HepG2 (cell line): ENCODE data around the gene CDYL. TPM values are rescaled to one million over a fixed set of nuclear protein-coding genes. Genes with fewer than 3 reads are reported as not detected.

Source experiments
- ATF7-NPFF ChIP-seq: sonication (generic); formaldehyde crosslinking; IDR thresholded peaks from 2 replicates; pipeline ENCODE4 v1.8.1; 2023; ENCODE audit warnings: mild to moderate bottlenecking, low read depth, missing genetic modification reagents, moderate library complexity
- CBX1 ChIP-seq: IDR thresholded peaks from one replicate; pipeline ENCODE4 v1.6.1; 2016; ENCODE audit warnings: antibody characterized with exemption, low read depth
- CENPBD1 ChIP-seq: sonication (generic); formaldehyde crosslinking; IDR thresholded peaks from 2 replicates; pipeline ENCODE4 v1.8.0; 2022; ENCODE audit warnings: missing genetic modification reagents, low read depth, mild to moderate bottlenecking, borderline replicate concordance
- GABPB1 ChIP-seq: IDR thresholded peaks from 2 replicates; pipeline ENCODE4 v1.6.1; 2016; ENCODE audit warnings: mild to moderate bottlenecking, missing genetic modification reagents, moderate library complexity, missing compliant biosample characterization
- HIC2 ChIP-seq: sonication (generic); formaldehyde crosslinking; IDR thresholded peaks from 2 replicates; pipeline ENCODE4 v1.9.0; 2022; ENCODE audit warnings: low read depth, missing genetic modification reagents
- HNF4A ChIP-seq: sonication (generic); formaldehyde crosslinking; IDR thresholded peaks from 2 replicates; pipeline ENCODE4 v1.4.0; 2020; ENCODE audit warnings: missing genetic modification reagents
- MLXIP ChIP-seq: sonication (generic); formaldehyde crosslinking; IDR thresholded peaks from 2 replicates; pipeline ENCODE4 v1.9.0; 2021; ENCODE audit warnings: missing genetic modification reagents, borderline replicate concordance
- NFIB ChIP-seq: sonication (generic); formaldehyde crosslinking; IDR thresholded peaks from 2 replicates; pipeline ENCODE4 v1.9.0; 2021; ENCODE audit warnings: missing genetic modification reagents, mild to moderate bottlenecking, borderline replicate concordance
- NPAS2 ChIP-seq: sonication (generic); formaldehyde crosslinking; IDR thresholded peaks from 2 replicates; pipeline ENCODE4 v1.8.0; 2022; ENCODE audit warnings: mild to moderate bottlenecking, missing genetic modification reagents, borderline replicate concordance
- NR3C1 ChIP-seq: sonication (generic); formaldehyde crosslinking; IDR thresholded peaks from 2 replicates; pipeline ENCODE4 v1.4.0; 2020; ENCODE audit warnings: missing genetic modification reagents
- POGZ ChIP-seq: sonication (generic); formaldehyde crosslinking; IDR thresholded peaks from 2 replicates; pipeline ENCODE4 v1.4.0; 2020; ENCODE audit warnings: mild to moderate bottlenecking, missing genetic modification reagents
- PPARG ChIP-seq: conservative IDR thresholded peaks from 2 replicates; pipeline ENCODE4 v1.6.1; 2016; ENCODE audit warnings: missing biosample characterization, missing genetic modification reagents
- RBM22 ChIP-seq: fragments of 200-400 bp; formaldehyde crosslinking; optimal IDR thresholded peaks from 2 replicates; pipeline ENCODE3; 2017; ENCODE audit warnings: mild to moderate bottlenecking, low read length, moderate library complexity
- SRY ChIP-seq: sonication (generic); formaldehyde crosslinking; IDR thresholded peaks from 2 replicates; pipeline ENCODE4 v1.8.0; 2022; ENCODE audit warnings: mild to moderate bottlenecking, missing genetic modification reagents
- TSC22D2 ChIP-seq: sonication (generic); formaldehyde crosslinking; IDR thresholded peaks from 2 replicates; pipeline ENCODE4 v1.5.1; 2020; ENCODE audit warnings: missing genetic modification reagents, mild to moderate bottlenecking, borderline replicate concordance
- XRCC5 ChIP-seq: fragments of 200-400 bp; formaldehyde crosslinking; optimal IDR thresholded peaks from 2 replicates; pipeline ENCODE3; 2017; ENCODE audit warnings: mild to moderate bottlenecking, low read length
- ZBTB33 ChIP-seq: sonication (generic); formaldehyde crosslinking; IDR thresholded peaks from 2 replicates; pipeline ENCODE4 v1.4.0; 2020; ENCODE audit warnings: missing genetic modification reagents
- ZMYM2 ChIP-seq: sonication (generic); formaldehyde crosslinking; IDR thresholded peaks from 2 replicates; pipeline ENCODE4 v1.8.0; 2022; ENCODE audit warnings: mild to moderate bottlenecking, missing genetic modification reagents
- ZNF282 ChIP-seq: fragments of 450-650 bp; IDR thresholded peaks from 2 replicates; pipeline ENCODE4 v1.6.1; 2018; ENCODE audit not compliant: partially characterized antibody
- ZNF563 ChIP-seq: sonication (generic); formaldehyde crosslinking; IDR thresholded peaks from 2 replicates; pipeline ENCODE4 v1.8.0; 2022; ENCODE audit warnings: mild to moderate bottlenecking, moderate library complexity, missing genetic modification reagents
- ZNF616 ChIP-seq: sonication (generic); formaldehyde crosslinking; IDR thresholded peaks from 2 replicates; pipeline ENCODE4 v1.5.0; 2020; ENCODE audit warnings: low read depth, mild to moderate bottlenecking, missing genetic modification reagents
- ZNF619 ChIP-seq: sonication (generic); formaldehyde crosslinking; IDR thresholded peaks from 2 replicates; pipeline ENCODE4 v1.4.0; 2020; ENCODE audit warnings: mild to moderate bottlenecking, missing genetic modification reagents
- ZNF678 ChIP-seq: sonication (generic); formaldehyde crosslinking; IDR thresholded peaks from 2 replicates; pipeline ENCODE4 v1.4.0; 2020; ENCODE audit warnings: mild to moderate bottlenecking, missing genetic modification reagents
- ZSCAN31 ChIP-seq: sonication (generic); formaldehyde crosslinking; IDR thresholded peaks from 2 replicates; pipeline ENCODE4 v1.5.0; 2020; ENCODE audit warnings: low read depth, mild to moderate bottlenecking, missing genetic modification reagents
- polyA plus RNA-seq, 8 experiments: library from polyadenylated mRNA; depleted of rRNA in 3 of 8; stranded (reverse) in 7 of 8; unstranded in 1 of 8; fragments of >200 nt; fragmentation: Illumina TruSeq in 4 of 8; extraction: Trizol in 4 of 8; gene quantifications; 2 replicates each; pipeline versions ENCODE4 v1.2.1 to v1.2.3, GENCODE V29; 2011 to 2016; ENCODE audit warnings: low read depth in 4 of 8, missing spikeins in 1 of 8, mixed read lengths in 1 of 8; ENCODE audit not compliant: insufficient read depth in 1 of 8
- total RNA-seq, 5 experiments: library from RNA; depleted of rRNA; stranded (reverse); fragments of >200 nt; fragmentation: Illumina TruSeq; extraction: Trizol; gene quantifications; 2 replicates each; pipeline ENCODE4 v1.2.3, GENCODE V29; 2016; ENCODE audit warnings: low read depth in 1 of 5

Gene CDYL
- total and polyA plus RNA-seq, 2 of the 13 experiments (the other 11 are each of a cell fraction or from before 2014, with no cell fraction given), result 22.8 to 105 TPM

GRCh38 chr6:4774715-4775493 is 1.3 kb upstream of the CDYL start (continued):
- no peak for TF ChIP-seq NFIB (CRISPR knock-in tag)
- no peak for TF ChIP-seq NR3C1
- TF ChIP-seq ZBTB33 (CRISPR knock-in tag), result no peak
- no peak for TF ChIP-seq ZNF563
- TF ChIP-seq CENPBD1, result peak; percentile 62; the same call in 1 of the 2 replicates
- no peak for TF ChIP-seq ZNF282
- TF ChIP-seq ZNF616, result no peak
- TF ChIP-seq ZSCAN31, result no peak
- TF ChIP-seq CBX1, result no peak
- TF ChIP-seq ZMYM2, result no peak
- TF ChIP-seq POGZ, result no peak
- TF ChIP-seq HIC2, result no peak
- TF ChIP-seq MLXIP (CRISPR knock-in tag), result no peak
- TF ChIP-seq ZNF619, result 0 out of 2 replicates have a peak, but pooled peaks have one; percentile 46
- no peak for TF ChIP-seq RBM22
- TF ChIP-seq ZNF678 (CRISPR knock-in tag), result no peak
- 0 out of 2 replicates have a peak, but pooled peaks have one; percentile 34 for TF ChIP-seq SRY (CRISPR knock-in tag)
- TF ChIP-seq ATF7-NPFF (CRISPR knock-in tag), result no peak
- TF ChIP-seq TSC22D2 (CRISPR knock-in tag), result no peak
- TF ChIP-seq XRCC5, result no peak
- TF ChIP-seq HNF4A, result no peak
- TF ChIP-seq PPARG (CRISPR knock-in tag), result no peak
- TF ChIP-seq GABPB1, result no peak
- TF ChIP-seq NPAS2 (CRISPR knock-in tag), result no peak
